SK-N-SH treated with all-trans-retinoic acid at 6 μM for 48 hours (cell line): ENCODE data around the gene PIR.

Source experiments
- BACH2 ChIP-seq: fragments of 250-450 bp; sonication (Bioruptor Pico); IDR thresholded peaks from 2 replicates; pipeline ENCODE4 v1.9.0; 2021; ENCODE audit warnings: mild to moderate bottlenecking, borderline replicate concordance
- GLIS3 ChIP-seq: fragments of 250-450 bp; sonication (Bioruptor Pico); IDR thresholded peaks from 2 replicates; pipeline ENCODE4 v1.5.0; 2020; ENCODE audit warnings: mild to moderate bottlenecking, moderate library complexity
- ISL1 ChIP-seq: fragments of 250-450 bp; sonication (Bioruptor Pico); IDR thresholded peaks from 2 replicates; pipeline ENCODE4 v2.1.2; 2022; ENCODE audit warnings: mild to moderate bottlenecking, moderate library complexity
- OSR1 ChIP-seq: fragments of 250-450 bp; sonication (Bioruptor Pico); IDR thresholded peaks from 2 replicates; pipeline ENCODE4 v1.8.0; 2022; ENCODE audit warnings: moderate library complexity, mild to moderate bottlenecking, inconsistent platforms
- SNAI2 ChIP-seq: fragments of 250-450 bp; sonication (Bioruptor Pico); IDR thresholded peaks from 2 replicates; pipeline ENCODE4 v1.5.0; 2020; ENCODE audit warnings: mild to moderate bottlenecking, moderate library complexity
- ZFP3 ChIP-seq: fragments of 250-450 bp; sonication (Bioruptor Pico); IDR thresholded peaks from 2 replicates; pipeline ENCODE4 v1.5.0; 2020; ENCODE audit warnings: mild to moderate bottlenecking, moderate library complexity
- ZFP30 ChIP-seq: fragments of 450-650 bp; formaldehyde crosslinking; IDR thresholded peaks from 2 replicates; pipeline ENCODE4 v1.5.0; 2022; ENCODE audit warnings: mild to moderate bottlenecking, moderate library complexity
- TF ChIP-seq, protein P1 (sequence below): fragments of 250-450 bp; sonication (Bioruptor Pico); IDR thresholded peaks from 2 replicates; pipeline ENCODE4 v1.5.0; 2020; ENCODE audit warnings: mild to moderate bottlenecking, moderate library complexity
- TF ChIP-seq, protein P2 (sequence below): fragments of 250-450 bp; sonication (Bioruptor Pico); IDR thresholded peaks from 2 replicates; pipeline ENCODE4 v1.5.1; 2020; ENCODE audit warnings: low read depth, mild to moderate bottlenecking, moderate library complexity

DNA sequence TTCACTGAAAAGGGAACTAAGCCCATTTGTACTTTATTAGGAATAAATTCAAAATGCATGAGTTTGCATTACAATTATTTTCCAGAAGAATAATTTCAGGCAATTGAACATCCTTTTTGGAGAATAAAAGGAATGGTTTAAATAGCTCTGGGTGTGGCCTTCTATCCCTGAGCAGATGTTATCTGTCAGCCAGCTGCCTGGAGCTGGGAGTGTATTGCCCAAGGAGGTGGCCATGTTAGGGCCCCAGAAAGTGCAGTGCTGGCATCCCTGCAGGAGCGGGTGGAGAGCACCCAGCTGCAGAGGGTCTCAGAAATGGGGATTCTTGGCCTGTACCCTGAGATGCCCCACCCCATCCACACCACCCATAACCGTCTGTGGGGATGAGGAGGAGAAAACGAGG is 87.3 kb downstream of the PIR start:
- TF ChIP-seq, protein P1, sequence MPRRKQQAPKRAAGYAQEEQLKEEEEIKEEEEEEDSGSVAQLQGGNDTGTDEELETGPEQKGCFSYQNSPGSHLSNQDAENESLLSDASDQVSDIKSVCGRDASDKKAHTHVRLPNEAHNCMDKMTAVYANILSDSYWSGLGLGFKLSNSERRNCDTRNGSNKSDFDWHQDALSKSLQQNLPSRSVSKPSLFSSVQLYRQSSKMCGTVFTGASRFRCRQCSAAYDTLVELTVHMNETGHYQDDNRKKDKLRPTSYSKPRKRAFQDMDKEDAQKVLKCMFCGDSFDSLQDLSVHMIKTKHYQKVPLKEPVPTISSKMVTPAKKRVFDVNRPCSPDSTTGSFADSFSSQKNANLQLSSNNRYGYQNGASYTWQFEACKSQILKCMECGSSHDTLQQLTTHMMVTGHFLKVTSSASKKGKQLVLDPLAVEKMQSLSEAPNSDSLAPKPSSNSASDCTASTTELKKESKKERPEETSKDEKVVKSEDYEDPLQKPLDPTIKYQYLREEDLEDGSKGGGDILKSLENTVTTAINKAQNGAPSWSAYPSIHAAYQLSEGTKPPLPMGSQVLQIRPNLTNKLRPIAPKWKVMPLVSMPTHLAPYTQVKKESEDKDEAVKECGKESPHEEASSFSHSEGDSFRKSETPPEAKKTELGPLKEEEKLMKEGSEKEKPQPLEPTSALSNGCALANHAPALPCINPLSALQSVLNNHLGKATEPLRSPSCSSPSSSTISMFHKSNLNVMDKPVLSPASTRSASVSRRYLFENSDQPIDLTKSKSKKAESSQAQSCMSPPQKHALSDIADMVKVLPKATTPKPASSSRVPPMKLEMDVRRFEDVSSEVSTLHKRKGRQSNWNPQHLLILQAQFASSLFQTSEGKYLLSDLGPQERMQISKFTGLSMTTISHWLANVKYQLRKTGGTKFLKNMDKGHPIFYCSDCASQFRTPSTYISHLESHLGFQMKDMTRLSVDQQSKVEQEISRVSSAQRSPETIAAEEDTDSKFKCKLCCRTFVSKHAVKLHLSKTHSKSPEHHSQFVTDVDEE (CRISPR knock-in tag), result no peak
- TF ChIP-seq ZFP30 (CRISPR knock-in tag), result no peak
- no peak for TF ChIP-seq GLIS3
- no peak for TF ChIP-seq ISL1 (CRISPR knock-in tag)
- no peak for TF ChIP-seq ZFP3 (CRISPR knock-in tag)
- TF ChIP-seq BACH2 (CRISPR knock-in tag), result no peak
- no peak for TF ChIP-seq SNAI2 (CRISPR knock-in tag)
- TF ChIP-seq OSR1 (CRISPR knock-in tag), result no peak
- TF ChIP-seq, protein P2, sequence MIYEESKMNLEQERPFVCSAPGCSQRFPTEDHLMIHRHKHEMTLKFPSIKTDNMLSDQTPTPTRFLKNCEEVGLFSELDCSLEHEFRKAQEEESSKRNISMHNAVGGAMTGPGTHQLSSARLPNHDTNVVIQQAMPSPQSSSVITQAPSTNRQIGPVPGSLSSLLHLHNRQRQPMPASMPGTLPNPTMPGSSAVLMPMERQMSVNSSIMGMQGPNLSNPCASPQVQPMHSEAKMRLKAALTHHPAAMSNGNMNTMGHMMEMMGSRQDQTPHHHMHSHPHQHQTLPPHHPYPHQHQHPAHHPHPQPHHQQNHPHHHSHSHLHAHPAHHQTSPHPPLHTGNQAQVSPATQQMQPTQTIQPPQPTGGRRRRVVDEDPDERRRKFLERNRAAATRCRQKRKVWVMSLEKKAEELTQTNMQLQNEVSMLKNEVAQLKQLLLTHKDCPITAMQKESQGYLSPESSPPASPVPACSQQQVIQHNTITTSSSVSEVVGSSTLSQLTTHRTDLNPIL (CRISPR knock-in tag), result no peak
